ENCODE data around the gene PPTC7.
"Not testable (repeated sequence)": the region's sequence is repeated elsewhere in the genome, so short reads cannot be mapped to it uniquely, and the experiment has no call there.

DNA sequence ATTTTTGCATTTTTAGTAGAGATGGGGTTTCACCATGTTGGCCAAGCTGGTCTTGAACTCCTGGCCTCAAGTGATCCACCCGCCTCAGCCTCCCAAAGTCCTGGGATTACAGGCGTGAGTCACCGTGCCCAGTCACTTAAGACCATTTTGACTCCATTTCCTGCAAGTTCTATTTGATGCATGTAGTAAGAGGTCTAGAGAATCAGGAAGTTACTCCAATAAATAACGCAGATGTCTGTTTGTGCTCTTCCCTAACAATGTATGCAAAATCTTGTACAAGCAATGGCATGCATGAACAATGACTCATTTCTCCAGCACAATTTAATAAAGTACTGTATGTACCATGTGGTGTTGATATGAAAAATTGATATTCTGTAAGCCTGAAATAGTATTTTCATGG is 37.9 kb downstream of the PPTC7 start:
- not testable (repeated sequence) for TF ChIP-seq POLR2A (IDR thresholded peaks at IDR 0.05; ENCODE audit: low read depth, low read length); TAF1 (IDR thresholded peaks at IDR 0.05; ENCODE audit: borderline replicate concordance, low read depth, low read length); POLR2AphosphoS5 (IDR thresholded peaks at IDR 0.05; ENCODE audit: low read depth, low read length)
